ENCODE results near the gene LRP1B.
A peak's percentile ranks its signal among the peaks of the same experiment; 100 is the strongest.

Gene LRP1B

DNA sequence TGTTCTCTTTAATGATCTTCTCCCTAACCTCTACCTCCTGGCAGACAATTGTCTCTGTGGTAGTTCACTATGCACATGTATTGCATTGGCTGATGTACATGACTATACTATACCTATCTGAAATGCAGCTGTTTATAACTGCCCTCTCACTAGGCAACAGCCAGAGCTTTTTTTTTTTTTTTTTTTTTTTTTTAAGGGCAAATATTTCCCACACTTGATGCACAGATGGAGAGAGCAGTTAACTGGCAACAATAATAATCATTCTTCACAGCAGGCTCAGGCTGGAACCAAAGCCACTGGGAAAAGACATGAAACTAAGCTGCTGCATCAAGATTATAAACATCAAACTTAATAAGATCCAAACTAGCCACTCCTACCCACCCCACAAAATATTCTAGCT is 707.7 kb downstream of the LRP1B start:
- DNase-seq (ENCODE audit: low spot score), result no peak

DNA sequence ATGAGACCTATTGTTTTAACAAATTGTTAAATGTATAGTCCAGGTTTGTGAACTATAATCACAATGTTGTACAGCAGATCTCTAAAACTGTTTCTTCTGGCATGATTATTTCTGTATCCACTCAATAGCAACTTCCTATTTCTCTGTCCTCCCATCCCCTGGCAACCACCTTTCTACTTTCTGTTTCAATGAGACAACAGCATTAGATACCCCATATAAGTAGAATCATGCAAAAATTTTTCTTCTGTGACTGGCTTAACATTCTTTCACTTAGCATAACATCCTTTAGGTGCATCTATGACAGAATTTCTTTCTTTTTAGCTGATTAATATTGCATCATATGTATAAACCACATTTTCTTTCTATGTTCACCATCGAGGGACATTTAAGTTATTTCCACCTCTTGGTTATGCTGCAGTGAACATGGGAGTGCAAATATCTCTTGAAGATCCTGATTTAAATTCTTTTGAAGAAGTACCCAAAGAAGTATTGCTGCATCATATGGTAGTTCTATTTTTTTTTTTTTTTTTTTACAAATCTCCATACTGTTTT is 713.5 kb downstream of the LRP1B start:
- DNase-seq (ENCODE audit: low spot score), result no peak

DNA sequence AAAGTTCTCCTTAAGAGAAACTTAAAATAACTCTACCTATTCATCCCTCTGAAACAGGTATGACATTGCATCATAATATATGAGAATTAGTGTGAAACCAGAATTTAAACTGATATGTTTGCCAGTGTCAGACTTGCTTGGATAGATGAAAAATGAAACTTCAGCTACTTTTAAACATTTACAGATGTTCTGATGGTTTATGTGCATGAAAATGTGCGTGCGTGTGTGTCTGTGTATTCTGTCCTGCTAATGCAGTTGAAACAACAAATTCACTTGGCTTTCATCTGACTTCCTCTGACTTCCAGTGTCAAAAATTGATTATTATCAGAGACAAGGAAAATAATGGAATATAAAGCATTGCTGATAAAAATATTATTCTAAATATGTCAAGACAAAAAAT is 719.4 kb downstream of the LRP1B start:
- no peak for DNase-seq (ENCODE audit: low spot score)

DNA sequence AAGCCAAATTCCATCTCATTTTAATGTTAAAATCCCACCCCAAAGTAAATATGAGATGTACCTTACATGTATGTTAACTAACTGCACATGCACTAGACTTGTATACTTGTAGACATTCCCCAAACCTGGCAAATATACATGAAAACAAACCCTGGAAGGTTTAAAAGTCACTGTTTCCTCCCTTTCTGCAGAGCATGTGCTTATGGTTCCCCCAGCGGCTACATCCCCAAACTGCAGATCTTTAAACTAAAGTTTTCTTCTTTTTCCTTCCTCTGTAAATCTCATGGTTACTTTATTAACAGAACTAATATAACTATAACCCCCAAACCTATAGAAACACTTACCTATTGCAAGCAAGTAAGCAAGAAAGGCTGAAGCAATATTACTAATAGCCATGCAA is 731.5 kb downstream of the LRP1B start:
- no peak for DNase-seq (ENCODE audit: low spot score)

DNA sequence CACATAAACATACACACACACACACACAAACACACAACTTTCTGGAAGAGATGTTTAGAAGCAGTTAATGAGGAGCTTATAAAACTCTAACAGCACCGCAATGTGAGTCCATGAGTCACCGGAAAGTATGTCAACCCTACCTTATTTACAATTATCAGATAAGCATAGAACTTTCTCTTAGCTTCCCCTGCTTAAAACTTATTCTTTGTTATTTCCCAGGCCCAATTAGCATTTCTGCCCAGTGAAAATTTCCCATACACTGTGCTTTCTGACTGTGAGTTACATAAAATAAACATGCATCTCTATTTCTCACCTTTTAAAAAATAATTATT is 737.6 kb downstream of the LRP1B start:
- DNase-seq (ENCODE audit: low spot score), result no peak

DNA sequence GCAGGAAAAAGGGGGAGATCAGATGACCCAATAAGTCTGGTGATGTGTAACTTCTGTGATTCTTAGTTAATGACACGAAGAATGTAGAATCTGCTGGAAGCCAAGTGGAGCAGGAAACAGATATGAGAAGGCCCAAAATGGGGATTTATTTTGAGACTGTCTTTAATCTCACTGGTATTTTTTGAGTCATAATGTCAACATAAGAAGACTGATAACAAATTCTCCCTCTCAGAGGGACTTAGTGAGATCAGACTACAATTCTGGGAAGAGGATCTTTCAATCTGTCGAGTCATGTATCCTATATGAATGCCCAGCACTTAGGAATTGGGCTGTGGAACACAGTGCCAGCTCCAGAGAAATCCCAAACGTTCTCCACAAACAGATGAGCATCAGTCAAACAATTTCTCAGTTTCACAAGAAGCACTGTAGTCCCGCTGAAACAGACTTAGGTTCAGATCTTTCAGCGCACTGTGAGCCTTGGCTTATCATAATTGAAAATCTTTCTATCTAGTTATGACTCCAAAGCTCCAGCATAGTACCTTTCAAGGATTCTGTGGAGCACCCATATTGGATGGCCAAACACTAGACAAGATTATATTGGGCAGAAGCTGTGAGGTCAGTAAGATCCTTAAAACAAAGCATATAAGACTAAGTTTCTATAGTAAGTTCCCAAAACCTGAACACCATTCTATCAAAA is 738.2 kb downstream of the LRP1B start:
- no peak for DNase-seq (ENCODE audit: low spot score)

DNA sequence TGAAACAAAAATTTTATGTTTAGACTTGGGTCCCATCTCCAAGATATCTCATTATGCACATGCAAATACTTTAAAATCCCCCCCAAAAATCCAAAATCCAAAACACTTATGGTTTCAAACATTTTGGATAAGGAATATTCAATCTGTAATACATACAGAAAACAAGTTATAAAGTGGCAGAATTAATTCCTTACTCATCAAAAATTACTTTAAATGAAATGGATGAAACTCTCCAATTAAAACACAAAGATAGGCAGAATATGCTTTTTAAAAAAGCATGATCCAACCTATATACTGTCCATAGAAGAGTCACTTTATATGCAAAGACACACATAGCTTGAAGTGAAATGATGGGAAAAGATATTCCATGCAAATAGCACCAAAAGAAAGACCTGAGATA is 744.6 kb downstream of the LRP1B start:
- no peak for DNase-seq (ENCODE audit: low spot score)

DNA sequence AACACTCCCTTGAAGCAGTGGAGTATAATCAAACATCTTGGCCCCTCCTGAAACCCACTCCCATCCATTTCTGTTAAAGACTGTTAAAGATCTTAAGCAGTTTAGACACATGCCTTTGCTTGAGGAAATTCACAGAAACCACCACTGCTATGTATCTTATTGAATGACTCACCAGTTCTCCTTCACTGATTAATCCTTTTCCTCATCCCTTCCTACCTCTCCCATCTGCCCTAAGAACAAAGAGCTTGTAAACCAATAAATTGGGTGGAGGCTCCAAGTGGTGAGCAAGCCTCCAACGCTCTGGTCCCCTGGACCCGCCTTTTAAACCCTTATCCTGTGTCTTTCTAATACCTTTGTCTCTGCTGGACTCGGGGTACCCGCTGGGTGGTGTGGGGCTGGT is 746.1 kb downstream of the LRP1B start:
- peak; percentile 5 for DNase-seq (ENCODE audit: low spot score)

DNA sequence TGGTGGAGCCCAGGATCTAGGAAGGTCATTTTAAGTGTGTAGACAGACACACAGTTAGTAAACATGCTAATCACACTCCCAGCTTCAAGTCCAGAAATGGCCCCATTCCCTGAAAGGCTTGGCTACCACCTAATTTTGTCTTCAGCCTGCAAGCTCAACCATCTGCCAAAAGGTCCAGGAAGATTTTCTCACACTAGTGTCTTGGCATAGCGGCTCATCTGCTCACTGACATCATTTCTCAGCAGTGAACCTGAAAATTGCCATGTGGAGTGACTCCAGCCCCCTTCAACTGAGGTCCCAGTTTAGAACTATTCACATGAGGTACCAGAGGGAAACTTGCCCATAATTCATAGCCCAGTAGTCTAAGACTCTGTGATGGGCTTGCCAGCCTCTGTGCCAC is 748.9 kb downstream of the LRP1B start:
- DNase-seq (ENCODE audit: low spot score), result no peak

DNA sequence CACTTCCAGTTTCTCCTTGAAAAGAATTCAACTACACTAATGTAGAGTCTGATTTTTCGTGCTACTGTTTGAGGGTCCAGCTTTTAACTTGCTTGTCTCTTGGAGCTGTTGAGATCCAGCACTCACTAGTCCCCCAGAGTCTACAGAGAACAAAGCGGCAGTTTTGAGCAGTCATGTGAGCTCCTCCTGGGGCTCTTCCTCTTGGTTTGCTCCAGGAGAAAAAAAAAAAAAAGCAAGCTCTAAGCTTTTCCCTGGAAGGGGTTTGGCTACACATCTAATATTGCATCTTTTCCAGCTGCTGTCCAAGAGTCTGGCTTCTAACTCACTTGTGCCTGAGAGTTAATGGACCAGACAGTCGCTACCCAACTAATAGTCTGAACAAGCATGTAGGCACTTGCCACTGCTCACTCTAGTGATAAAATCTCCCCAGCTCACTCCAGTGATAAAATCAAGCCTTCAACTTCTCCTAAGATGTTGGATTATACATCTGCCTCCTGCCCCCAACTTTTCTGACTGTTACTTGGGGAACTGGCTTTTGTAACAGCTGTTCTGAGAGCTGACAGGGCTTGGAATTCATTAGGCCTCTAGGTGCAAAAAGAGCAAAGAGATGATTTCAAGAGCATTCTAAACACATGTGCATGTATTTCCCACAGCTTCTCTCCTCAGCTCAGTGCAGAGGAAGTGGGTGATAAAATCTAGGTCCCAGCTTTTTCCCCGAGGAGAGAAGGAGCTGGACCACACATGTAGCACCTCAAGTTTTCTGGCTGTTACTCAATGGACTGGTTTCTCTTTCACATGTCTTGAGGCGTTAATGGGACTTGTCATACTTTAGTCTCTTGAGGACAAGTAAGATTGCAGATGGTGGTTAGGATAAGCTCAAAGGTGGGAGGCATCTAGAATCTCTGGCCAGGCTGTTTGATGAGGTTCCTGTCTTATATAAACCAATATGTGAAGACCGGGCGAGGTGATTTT is 750.5 kb downstream of the LRP1B start:
- DNase-seq (ENCODE audit: low spot score), result no peak

DNA sequence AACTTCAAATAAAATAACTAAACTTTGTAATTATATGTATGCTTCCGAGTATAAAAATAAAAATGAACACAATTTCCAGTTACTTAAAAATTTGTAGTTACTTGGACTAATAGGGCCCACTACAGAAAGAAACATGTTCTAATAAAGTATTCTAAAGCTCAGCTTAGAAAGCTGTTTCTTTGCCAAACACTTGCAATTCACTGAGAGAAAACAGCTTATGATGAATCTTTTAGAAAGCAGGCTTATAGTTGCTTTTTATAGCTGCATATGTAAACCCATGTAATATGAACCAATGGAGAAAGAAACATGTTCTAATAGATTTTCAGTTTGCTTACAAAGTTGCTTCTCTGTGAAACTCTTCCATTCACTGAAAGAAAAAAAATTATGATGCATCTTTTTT is 766.0 kb downstream of the LRP1B start:
- DNase-seq (ENCODE audit: low spot score), result no peak

DNA sequence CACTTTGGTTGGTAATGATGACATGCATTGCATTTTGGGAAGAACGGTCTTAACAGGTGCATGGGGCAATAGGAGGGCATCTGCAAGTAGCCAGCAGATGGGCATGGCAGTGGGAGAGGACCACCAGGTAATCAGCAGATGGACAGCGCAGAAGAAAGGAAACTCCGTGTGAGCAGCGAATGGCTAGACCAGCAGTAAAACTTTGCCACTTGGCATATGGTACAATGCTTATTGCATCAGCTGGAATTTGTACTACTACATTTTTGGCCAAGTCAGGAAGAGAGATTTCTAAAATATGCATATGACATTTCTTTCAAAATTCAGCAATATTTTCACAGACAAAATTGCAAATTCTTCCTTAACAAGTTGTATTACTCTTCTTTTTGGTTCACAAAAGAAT is 768.5 kb downstream of the LRP1B start:
- DNase-seq (ENCODE audit: low spot score), result no peak

DNA sequence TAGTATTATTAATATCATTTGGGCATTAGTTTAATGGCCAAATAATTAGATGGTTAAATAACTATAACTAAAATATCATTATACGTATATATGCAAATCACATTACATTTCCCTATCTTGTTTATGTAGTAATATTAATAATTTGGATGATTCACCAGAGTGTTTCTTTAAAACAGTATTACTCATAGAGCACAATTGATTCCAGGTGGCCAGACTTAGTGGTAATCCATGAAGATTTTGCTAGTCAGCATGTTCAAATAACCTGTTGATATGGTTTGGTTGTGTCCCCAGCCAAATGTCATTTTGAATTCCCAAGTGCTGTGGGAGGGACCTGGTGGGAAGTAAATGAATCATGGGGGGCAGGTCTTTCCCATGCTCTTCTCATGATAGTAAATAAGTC is 782.3 kb downstream of the LRP1B start:
- no peak for DNase-seq (ENCODE audit: low spot score)

DNA sequence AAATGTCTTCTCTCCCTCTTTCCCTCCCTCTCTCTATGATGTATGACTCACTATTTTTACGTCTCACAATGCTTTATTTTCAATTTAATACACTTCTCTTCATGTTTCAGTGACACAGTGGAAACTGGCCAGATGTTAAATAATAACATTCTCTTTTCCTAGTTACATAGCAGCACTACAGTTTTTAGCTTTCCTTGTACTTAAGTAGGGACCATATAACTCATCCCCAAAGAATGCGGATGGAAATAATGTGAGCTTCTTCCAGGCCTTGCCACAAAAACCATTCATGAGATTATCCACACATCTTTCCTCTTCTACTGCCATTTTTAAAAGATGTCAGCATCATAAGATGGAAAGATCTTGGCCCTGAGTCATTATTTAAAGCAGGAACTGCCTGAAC is 789.4 kb downstream of the LRP1B start:
- DNase-seq (ENCODE audit: low spot score), result peak; percentile 18

DNA sequence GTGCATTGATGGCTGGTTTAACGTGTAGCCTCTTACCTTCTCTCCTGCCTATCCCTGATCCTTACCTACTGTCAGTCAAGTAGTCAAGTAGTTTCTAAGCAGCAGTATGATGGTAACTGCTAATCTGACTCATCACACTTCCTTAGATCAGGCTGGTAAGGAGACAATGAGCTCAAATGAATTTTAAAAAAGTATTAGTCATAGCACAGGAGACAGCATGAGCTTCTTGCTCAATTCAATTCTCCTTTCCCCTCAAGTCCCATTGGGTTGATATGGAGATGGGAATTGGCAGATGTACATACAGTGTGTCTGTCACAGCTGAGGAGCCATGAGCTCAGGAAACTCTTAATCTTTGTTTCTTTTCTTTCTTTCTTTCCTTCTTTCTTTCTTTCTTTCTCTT is 799.7 kb downstream of the LRP1B start:
- DNase-seq (ENCODE audit: low spot score), result no peak

DNA sequence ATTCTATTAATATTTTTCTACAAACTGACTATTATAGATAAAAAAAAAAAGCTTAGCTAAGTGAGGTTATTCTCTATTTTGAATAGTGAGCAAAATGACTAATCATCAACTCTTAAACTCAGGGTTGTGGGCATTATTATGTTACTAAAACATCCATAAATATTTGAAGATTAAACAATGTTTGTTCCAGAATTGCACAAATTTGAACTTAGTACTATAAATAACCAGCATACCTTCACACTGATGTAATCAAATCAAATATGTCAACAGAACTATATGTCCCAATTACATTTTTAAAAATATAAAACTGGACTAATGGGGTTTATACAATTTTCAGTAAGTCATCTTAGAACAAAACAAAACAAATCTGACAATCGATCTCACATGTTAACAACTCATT is 800.9 kb downstream of the LRP1B start:
- DNase-seq (ENCODE audit: low spot score), result no peak

DNA sequence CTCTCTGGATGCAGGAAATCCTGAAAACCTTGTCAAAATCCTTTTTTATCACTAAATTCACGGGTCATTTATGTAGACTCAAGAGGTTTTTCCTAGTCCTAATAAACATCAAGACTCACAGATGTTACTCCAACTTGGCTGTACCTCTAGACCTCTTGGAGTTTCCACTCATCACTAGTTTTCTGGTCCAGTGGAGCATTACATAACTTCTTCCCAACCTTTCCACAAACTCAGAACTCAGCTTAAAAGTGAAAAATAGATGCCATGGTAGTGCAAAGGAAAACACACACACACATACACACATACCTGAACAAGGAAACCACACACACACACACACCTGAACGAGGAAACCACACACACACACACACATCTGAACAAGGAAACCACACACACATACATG is 807.2 kb downstream of the LRP1B start:
- DNase-seq (ENCODE audit: low spot score), result no peak

DNA sequence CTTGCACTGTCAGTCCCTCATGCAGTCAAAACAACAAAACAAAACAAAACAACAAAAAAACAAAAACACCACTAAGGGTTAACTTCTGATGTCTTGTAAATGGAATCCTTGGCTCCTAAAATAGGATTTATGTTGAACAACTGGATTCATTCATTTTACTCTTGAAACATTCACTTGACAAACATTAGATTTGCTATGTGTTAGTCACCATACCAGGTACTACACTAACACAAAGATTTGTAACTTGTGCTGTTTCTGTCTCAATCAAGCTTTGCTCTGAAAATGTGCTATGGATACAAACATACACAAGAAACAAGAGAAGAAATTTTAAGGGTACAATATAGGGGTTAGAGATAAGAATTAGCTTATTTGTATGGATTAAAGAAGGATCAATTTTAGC is 812.8 kb downstream of the LRP1B start:
- no peak for DNase-seq (ENCODE audit: low spot score)

DNA sequence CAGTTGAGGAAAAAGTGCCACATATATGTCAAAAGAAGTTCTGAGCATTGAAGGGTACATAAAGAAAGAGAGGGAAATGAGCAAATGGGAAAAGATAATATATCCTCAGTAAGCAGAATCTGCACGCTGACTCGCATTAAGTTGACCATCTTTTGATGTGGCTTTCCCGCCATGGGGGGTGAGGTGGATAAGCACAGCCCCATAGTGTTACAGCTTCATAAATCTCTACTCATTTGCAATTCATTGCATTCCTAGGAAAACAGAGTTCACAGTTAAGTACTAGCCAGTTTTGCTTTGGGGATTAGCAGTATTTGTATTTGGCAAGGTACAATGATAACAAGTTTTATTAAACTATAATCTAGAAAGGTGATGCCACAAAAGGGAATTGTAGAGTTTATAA is 814.2 kb downstream of the LRP1B start:
- no peak for DNase-seq (ENCODE audit: low spot score)

DNA sequence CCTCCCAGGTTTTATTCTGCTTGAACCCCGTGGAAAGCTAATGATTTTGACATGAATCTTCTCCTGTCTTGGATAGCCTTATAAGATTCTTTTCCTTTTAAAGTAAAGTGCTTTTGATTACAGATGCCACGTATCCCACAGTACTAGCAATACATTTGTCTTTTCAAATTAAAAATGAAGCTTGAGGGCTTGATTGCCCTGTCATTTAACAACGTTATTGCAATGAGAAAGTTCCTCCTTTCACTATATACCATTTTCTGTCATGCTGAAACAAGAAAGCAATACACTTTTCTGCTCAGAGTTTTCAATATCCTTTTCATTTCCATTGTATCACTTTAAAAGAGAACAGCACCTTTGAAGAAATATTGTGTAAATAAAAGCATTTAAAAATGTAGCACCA is 814.7 kb downstream of the LRP1B start:
- no peak for DNase-seq (ENCODE audit: low spot score)

DNA sequence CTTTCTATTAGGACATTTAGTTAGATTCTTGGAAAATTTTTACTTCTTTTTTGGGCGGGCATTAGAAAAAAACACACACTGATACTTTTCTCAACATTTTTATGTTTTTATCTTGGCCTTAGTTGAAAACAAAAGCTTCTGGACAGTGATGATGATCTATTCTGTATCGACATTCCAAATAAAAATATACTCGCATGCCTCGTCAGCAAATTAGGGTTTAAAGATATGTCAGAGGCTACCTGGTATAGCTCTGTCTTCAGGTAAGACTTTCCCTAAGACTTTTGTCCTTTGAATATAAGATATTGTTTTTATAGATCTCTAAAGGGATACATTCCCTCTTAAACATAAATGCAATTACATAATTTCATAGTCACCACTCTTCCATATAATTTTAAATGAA is 816.8 kb downstream of the LRP1B start:
- DNase-seq (ENCODE audit: low spot score), result no peak

DNA sequence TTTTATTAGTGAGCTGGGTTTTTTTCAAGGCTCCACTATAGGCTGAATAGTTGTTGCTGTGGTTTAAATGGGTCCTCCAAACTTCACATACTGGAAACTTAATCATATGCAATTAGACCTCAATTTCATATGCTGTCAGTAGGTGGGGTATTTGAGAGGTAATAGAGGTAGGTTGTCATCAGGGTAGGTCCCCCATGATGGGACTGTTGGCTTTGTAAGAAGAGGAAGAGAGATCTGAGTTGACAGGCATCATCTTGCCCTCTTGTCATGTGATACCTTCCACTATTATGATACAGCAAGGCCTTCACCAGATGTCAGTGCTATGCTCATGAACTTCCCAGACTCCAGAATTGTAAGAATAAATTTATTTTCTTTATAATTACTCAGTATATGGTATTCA is 819.4 kb downstream of the LRP1B start:
- DNase-seq (ENCODE audit: low spot score), result no peak

DNA sequence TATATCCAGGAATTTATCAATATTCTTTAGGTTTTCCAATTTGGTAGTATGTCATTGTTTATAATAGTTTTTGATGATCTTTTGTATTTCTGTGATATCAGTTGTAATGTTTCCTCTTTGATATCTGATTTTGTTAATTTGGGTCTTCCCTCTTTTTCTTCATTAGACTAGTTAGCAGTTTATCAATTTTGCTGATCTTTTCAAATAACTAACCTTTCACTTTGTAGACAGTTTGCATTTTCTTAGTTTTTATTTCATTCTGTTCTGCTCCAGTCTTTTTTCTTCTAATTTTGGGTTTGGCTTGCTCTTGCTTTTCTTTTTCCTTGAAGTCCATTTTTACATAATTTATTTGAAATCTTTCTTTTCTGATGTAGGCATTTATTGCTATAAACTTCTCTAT is 824.4 kb downstream of the LRP1B start:
- DNase-seq (ENCODE audit: low spot score), result no peak

All from LoVo (cell line).